SIG-M5 (cell line): Measurements from ENCODE around the gene ELSPBP1.
"Not testable (repeated sequence)": the region's sequence is repeated elsewhere in the genome, so short reads cannot be mapped to it uniquely, and the experiment has no call there.

Source experiments
- DNase-seq: peaks from one replicate; lab custom pipeline; 2025; lab: John Stamatoyannopoulos, UW

The ELSPBP1 gene

GRCh38 chr19:48041877-48042580, 47.6 kb downstream of the ELSPBP1 start:
- DNase-seq = no peak

DNA sequence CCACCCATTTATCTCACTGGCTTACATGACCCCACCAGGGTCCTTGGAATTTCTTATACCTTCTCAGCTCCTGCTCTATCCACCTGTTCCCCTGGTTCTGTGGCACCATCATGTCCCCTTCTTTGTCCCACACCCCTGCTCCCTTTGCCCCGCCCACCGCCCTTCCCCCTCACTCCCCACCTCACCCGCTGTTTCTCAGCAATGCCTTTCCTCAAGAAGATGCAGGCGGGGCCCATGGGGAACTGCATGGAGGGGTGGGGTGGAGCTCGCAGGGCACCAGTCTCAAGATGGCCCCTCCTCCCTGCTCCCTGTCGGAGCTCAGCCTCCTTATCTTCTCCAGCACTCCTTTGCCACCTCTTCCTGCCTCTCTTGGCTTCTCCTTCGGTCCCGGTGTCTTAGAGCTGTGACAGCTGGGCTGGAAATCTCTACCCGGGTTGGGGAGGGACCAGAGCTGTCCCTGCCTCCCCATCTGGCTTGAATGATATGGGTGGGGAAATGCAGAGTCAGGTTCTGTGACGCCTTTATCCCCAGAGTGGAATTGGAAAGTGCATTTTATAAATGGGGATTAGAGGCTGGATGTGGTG, 49.3 kb downstream of the ELSPBP1 start, which contains the start of gene CABP5:
Gene CABP5, minus strand, starts transcription at position 405 of the 584 bp plus-strand sequence. Its CDS starts 157 bp downstream, at position 248.
- no peak for DNase-seq

GRCh38 chr19:48044561-48044960, 50.1 kb downstream of the ELSPBP1 start:
- no peak for DNase-seq

- DNase-seq = no peak
Measured at GRCh38 chr19:48051335-48052033, 57.1 kb downstream of the ELSPBP1 start.

- DNase-seq = no peak
Measured at GRCh38 chr19:48053076-48053475, 58.6 kb downstream of the ELSPBP1 start.

GRCh38 chr19:48053856-48054255, 59.4 kb downstream of the ELSPBP1 start:
- DNase-seq = no peak

- no peak for DNase-seq
Measured at GRCh38 chr19:48059331-48059730, 64.9 kb downstream of the ELSPBP1 start.

DNA sequence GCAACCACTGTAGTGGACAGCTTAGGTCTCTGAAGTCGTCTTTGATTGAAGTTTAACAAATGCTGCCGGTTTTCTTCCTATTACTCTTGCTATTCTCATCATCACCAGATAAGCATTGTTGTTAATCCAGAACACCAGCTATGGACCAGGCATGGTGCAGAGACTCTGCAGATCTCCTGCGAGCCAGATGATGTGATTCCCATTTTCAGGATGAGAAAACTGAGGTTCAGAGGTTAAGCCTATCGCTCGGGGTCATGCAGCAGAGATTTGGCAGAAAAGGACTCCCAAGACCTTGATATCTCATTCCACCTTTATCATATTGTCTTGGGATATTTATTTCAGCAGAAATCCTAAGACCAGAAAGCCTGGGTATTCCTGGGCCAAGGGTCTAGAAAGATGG, 65.9 kb downstream of the ELSPBP1 start:
- DNase-seq = no peak

DNA sequence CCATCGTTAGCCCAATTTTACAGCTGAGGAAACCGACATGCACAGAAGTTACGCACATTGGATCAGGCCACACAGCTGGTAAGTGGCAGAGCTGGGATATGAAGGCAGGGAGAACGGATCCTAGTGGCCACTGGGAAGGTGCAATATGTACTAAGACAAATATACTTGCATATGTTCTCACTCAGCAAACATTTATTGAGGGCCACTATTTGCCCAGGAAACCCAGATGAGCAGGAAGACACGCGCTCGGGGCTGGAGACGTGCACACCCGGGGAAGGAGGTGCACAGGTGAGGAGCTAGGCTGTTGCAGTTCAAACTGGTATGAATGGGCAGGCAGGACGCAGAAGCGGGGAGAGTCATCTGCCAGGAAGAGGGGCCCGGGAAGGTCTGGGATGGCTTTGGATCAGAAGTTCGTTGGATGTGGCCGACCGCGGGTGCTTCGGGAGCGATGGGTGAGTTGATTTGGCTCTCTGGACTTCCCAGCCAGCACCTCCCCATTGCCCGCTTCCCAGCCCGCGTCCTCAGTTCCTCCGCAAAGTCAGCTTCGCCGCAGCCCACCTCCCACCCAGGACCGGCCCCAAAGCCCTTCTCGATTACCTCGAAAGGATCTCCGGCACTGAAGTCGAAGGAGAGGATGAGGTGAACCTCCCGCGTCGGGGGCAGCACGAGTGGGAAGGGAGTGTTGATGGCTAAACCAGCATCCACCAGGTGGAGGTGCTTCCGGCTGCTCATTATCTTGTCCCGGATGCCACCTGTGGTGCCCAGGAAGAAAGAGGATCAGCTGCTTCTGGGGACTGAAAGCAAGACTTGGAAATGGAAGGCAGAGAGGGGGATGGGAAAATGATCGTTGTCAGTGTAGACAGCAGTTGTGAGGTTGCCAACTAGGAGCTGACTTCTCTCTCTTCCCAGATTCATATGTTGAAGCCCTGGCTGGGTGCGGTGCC, 67.2 kb downstream of the ELSPBP1 start:
- no peak for DNase-seq

DNA sequence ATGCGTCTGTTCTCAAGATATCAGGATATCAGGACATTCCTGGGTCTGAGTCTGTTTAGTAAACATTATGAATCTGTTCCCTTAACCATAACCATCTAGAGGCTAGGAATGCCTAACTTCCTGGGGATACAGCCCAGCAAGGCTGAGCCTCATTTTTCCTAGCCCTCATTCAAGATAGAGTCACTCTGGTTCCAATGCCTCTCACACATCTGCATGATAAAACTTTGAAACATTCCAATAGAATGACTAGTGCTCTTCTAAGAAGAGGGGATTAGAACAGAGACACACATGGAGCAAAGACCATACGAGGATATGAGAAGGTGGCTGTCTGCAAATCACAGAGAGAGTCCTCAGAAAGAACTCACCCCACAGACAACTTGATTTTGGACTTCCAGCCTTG, 70.1 kb downstream of the ELSPBP1 start:
- DNase-seq = no peak

DNA sequence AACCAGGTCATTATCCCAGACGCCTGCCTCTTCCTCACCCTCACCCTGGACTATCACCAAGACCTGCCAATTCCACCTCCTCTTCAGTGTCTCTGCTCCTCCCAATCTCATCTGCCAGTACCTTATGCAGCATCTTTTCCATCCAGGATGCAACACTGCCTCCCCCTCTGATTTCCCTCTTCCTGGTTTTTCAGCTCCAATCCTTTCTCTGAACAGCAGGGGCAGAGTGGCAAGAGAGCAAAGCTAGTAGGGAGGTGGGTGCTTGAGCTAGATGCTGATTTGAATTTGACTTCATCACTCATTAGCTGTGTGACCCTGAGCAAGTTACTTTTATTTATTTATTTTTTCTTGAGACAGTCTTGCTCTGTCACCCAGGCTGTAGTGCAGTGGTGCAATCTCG, 75.0 kb downstream of the ELSPBP1 start:
- no peak for DNase-seq

DNA sequence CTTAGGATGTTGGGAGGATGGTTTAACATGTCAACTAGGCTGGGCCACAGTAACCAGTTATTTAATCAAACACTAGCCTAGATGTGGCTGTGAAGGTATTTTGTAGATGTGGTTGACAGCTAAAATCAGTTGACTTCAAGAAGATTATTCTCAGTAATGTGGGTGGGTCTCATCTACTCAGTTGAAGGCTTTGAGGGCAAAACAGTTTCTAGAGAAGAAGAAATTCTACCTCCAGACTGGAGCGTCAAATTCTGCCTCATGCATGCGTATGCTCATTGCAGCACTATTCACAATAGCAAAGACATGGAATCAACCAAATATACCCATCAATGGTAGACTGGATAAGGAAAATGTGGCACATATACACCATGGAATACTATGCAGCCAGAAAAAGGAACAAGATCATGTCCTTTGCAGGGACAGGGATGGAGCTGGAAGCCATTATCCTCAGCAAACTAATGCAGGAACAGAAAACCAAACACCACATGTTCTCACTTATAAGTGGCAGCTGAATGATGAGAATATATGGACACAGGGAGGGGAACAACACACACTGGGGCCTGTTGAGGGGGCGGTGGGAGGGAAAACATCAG, 75.8 kb downstream of the ELSPBP1 start:
- not testable (repeated sequence) for DNase-seq
